Fibroblast of the aortic adventitia (primary cell): Measurements from ENCODE around the gene PRR14. TPM values are rescaled to one million over a fixed set of nuclear protein-coding genes. Genes with fewer than 3 reads are reported as not detected.
"Not testable (repeated sequence)": the region's sequence is repeated elsewhere in the genome, so short reads cannot be mapped to it uniquely, and the experiment has no call there.

Experiments used
- DNase-seq: peaks from one replicate; pipeline ENCODE4 v3.0.0-alpha.2; 2010; ENCODE audit warnings: low read depth
- H3K4me3 ChIP-seq: 2 replicates; pipeline ENCODE4 v1.5.1; 2011; ENCODE audit warnings: low read depth, mild to moderate bottlenecking, control low read depth, low read length, moderate library complexity
- CTCF ChIP-seq: IDR thresholded peaks from 2 replicates; pipeline ENCODE4 v1.5.1; 2011; ENCODE audit warnings: mild to moderate bottlenecking, low read length, control low read depth, inconsistent platforms; ENCODE audit not compliant: insufficient read depth
- total RNA-seq: library from RNA; depleted of rRNA; stranded (reverse); fragments of >200 nt; gene quantifications from 2 replicates; pipeline ENCODE4 v1.2.3, GENCODE V29; 2012; ENCODE audit warnings: low replicate concordance

Gene PRR14
- total RNA-seq, 1 donor, result 14.5 TPM

DNA sequence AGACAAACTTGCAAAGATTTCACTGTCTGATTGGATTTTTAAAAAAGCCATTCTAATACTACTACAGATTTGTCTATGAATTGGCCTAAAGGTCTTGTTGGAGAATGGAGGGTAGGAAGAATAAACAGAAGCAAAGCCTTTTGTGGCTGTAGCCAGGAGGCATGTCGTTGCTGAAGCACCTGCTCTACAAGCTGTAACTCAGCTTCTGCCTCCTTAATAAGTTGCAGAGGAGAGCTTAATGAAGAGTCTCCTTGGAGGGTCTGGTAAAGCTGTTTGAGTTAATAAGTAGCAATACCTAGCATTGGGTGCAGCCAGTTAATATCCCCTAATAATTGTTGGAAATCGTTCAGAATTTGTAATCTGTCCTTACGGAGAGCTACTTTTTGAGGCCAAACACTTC, 30.6 kb upstream of the PRR14 start:
- no peak for DNase-seq
- H3K4me3 ChIP-seq, result no peak overlapping the region
- no peak for TF ChIP-seq CTCF

DNA sequence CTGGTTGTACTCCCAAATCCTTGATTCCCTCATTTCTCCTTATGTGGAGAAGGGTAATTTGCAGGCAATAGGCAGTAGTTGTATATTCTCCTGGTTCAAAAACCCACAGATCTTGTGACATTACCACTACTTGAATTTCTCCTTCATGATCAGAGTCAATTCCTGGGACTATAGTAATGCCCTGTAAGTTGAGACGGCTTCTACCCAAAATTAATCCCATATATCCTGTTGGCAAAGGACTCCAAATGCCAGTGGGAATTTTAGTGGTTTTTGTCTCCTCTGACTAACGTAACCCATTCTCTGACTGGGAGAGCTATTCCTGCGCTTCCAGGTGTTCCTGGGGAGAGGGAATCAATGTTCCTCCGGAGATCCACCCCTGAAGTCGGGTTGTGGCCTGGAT, 29.0 kb upstream of the PRR14 start:
- no peak overlapping the region for H3K4me3 ChIP-seq
- no peak for DNase-seq
- TF ChIP-seq CTCF, result no peak

DNA sequence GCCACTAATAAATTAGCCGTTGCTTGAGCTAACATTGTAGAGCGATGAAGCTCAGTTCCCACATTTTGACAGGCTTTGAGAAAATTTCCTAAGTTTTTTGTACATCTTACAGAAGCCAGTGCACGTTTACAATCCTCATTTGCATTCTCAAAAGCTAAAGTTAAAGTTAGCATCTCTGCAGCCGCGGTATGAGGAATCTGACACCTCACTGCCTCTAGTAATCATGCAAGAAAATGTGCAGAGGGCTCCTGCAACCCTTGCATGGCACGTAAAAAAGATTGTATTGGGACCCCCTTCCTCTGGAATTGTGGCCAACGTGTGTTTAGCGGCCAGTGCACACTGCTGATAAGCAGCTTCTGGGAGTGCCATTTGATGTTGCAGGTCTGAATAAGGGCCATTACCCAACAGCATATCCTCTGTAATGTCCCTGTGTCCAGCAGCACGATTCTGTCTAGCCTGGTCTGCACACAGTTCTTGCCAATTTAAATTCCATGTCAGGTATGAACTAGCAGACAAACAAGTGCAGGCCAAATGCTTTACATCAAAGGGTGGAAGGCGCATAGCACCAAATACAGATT, 28.2 kb upstream of the PRR14 start:
- TF ChIP-seq CTCF, result no peak
- H3K4me3 ChIP-seq, result no peak overlapping the region
- DNase-seq, result no peak

DNA sequence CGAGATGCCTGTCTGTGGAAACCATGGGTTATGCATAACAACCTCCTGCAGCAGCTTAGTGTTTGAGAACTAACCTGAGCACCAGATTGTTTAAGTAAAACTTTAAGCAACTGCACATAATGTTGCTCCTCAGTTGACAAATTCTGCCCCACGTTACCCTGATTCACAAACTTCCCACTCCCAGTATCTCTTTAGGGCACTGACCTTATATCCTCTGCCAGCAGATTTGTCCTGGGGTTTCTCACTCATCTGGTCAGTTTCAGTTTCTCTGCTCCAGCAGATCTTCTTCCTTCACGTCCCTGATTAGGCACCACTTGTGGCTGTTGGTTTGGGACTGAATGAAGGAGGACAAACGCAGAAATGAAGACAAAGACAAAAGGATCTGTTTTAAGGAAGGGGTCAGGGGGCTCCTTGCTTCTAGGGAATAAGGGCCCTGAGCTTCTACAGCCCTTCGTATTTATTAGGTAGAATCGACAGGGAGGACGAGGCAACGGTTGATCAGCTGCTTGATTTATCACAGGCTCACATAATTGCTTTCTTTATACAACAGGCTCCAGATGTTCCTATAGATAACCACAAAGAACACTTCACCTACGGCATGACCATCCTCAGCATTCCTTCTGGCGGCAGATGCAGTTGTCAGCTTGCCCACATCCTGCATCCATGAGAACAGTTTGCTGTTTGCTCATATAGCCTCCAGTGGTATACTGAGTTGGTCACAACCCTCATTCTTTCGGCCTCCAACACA, 27.1 kb upstream of the PRR14 start:
- H3K4me3 ChIP-seq, result no peak overlapping the region
- TF ChIP-seq CTCF, result no peak
- DNase-seq, result no peak

DNA sequence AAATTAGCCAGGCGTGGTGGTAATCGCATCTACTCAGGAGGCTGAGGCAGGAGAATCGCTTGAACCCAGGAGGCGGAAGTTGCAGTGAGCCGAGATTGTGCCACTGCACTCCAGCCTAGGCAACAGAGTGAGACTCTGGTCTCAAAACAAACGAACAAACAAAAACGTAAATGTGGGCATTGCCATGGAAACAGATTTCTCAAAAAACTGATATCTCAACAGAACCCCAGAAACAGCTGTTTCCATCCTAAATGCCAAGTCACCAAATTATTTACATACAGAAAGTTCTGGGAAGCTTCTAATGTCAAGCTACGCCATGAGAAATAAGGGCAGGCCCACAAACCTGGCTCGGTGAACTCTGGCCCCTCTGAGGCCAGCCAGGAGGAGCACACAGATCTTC, 24.5 kb upstream of the PRR14 start:
- no peak for DNase-seq
- no peak overlapping the region for H3K4me3 ChIP-seq
- no peak for TF ChIP-seq CTCF

GRCh38 chr16:30628628-30629540, 21.9 kb upstream of the PRR14 start:
- peak overlapping the region; percentile 35 for H3K4me3 ChIP-seq
- TF ChIP-seq CTCF, result peak; percentile 96
- DNase-seq, result peak; percentile 79

GRCh38 chr16:30632454-30632853, 18.3 kb upstream of the PRR14 start:
- H3K4me3 ChIP-seq, result not testable (repeated sequence)

More at GRCh38 chr16:30632454-30632853, 18.3 kb upstream of the PRR14 start:
- DNase-seq, result not testable (repeated sequence)
